ENCODE data around the gene TTC7B.

The TTC7B gene

DNA sequence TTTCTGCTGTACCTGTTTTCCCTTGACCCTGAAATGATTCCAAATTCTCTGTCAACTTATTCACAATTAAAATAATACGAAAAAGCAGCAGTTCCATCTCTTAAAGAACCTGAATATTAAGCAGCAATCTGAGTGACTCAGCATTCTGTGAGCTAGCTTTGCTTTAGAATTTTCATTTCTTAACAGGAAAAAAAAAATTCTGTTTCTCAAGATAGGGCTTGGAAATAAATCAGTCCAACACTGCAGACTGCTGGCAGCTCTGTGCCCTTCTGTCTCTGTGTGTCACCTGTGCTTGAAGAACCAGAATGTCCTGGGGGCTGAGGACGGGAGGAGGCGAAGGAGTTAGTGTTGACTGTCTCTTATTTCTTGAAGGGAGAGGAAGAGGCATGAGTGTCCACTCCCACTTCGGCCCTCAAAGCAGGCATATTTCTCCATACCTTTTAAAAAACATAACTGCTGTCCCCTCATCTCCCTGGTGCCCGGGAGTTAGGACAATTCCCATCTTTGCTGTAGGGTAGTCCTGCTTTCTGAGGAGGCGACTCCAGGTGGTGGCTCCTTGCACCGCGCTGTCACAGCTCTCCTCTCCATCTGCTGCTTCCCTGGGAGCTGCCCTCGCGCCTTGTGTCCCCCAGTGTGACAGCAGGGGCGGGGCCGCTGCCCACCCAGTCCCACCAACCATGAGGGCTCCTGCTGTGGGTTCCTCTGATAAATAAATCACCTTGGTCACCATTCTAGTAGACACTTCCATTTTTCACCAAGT, 216.3 kb downstream of the TTC7B start:
- no peak for DNase-seq (ENCODE audit: low read depth)

DNA sequence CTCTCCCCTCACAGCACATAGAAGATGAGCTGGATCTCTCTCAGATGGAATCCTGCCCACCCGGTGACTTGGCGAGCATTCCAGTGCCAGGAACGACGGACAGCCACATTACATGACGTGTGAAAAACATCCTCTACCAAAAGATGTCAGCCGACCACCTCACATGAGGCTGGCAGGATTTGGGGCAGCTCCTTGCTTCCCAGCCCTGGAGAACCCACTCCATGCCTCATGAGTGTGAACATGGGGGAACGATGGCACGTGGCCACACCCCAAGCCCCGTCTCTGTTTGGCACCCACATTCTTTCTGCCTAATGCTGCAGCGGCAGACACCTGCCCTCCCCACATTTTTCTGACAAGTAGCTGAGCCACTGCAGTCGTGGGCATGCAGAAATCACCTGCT, 216.9 kb downstream of the TTC7B start:
- no peak for DNase-seq (ENCODE audit: low read depth)

DNA sequence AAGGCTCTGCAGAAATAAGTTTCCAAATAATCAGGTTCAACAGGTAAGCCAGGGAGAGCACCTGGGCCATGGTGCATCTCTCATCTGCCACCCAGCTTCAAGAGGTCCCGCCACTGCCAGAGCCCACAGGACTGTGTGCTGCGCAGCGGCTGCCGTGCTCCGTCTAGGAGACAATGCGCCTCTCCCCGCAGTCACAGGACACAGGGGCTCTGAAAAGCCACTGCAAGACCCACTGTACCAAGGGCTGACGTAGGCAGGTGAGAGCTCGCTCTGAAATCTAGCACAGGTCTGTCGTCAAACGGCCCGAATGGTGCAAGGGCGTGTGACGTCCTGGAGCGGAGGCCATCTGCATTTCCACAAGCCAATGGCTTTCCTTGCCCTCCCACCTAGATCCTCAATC, 218.3 kb downstream of the TTC7B start:
- no peak for DNase-seq (ENCODE audit: low read depth)

DNA sequence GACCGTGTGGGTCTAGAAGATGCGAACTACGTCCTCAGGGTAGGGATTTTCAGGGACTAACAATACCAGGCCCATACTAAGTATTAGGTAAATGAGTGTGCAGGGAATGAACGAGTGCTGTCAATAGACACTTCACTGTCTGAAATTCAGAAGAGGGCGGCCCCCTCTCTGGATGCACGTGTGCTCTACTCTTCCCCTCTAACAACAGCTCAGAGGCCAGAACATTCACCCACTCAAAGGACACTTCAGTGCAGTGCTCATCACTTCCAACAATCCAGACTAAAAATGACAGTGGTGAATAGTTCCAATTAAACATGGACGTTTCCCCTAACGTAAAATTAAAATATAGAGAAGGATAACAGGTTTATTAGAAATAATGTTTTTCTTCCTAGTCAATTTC, 219.5 kb downstream of the TTC7B start:
- DNase-seq (ENCODE audit: low read depth), result no peak

DNA sequence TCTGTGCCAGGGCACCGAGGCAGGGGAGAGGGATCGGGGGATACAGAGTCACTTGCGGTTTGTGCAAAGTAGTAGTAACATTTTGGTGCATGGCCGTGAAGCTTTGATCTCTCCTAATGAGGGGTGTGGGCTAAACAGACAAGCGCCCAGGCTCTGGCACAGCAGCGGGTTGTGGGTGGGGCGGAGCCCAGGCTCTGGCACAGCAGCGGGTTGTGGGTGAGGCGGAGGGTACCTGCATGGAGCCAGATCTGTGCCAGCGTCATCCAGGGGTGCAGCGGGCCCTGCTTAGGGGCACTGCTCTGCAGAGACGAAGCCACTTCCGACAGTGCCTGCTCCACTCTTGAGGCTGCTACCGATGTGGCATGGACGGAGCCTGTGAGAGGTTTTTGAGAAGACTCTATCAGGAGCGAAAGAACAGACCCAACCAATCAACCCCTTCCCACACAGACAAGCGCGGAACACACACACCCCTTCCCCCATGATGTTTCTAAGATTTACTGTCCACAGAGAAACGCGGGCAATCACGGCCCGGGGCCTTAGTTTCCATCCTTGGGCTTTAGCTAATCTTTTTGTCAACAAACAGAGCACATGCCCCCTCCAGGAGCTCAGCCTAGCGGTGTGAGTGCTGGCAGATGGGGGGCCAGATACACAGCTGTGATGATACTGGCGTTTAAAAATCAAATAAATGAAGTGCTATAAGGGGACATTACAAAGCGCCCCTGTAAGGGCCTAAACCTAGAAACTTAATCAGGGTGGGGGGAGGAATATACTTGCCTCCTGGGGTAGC, 222.8 kb downstream of the TTC7B start:
- DNase-seq (ENCODE audit: low read depth), result no peak

DNA sequence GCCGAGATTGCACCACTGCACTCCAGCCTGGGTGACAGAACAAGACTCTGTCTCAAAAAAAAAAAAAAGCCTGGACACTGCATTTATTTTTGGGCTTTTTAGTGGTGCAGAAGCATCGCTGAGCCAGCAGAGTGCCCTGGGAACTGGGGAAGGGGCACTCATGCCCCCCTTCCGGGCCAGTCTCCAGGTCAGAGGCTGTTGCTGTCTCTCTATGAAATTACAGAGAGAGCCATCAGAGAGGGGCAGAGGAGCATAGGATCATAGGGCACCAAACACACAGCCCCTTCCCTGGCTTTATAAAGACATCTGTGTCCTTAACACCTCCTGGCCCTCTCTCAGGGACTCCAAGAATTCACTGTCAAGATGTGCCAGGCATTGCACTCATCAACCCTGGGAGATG, 223.6 kb downstream of the TTC7B start:
- no peak for DNase-seq (ENCODE audit: low read depth)

DNA sequence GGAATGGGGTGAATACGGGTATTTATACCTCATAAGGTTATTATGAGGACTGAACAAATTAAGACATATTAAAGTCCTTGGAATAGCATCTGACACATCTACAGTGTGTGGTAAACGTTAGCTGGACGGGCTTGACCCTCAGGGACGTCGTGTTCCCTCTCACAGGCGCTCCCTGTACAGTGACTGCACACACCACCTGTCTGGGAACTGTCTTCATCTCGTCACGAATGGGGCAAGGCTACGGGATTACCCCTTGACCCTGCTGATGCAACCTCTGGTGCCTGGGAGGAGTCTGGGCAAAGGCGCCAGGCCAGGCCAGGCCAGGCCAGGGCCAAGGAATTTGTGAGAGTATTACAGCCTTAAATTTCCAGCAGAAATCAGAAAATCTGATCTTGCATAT, 228.3 kb downstream of the TTC7B start:
- no peak for DNase-seq (ENCODE audit: low read depth)

DNA sequence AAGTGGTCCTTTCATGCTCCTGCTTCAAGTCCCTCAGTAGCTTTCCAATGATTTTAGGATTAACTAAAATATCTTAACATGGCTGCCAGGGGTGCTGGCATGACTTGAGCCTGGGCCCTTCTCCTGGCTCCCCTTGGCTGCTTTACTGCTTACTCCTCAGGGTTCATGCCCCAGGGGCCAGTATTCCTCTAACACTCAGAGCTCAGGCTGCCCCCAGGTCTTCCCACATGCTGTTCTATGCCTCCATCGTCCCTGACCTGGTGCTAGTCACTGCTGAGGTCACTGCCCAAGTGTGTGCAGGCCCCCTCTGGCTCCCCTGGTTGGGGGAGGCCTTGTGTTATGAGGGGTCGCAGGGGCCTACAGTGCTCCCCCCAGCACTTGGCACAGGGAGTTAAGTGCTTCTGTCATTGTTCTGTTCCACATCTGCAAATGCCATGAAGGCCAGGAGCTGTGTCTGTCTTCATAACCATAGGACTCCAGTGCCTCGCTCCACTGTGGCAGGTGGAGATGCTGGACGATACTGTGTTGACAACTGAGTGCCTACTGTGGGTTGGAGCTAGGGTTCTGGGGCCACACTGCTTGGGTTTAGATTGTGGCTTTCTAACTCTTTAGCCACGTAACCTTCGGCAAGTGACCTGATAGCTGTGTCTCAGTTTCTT, 228.8 kb downstream of the TTC7B start:
- DNase-seq (ENCODE audit: low read depth), result no peak

DNA sequence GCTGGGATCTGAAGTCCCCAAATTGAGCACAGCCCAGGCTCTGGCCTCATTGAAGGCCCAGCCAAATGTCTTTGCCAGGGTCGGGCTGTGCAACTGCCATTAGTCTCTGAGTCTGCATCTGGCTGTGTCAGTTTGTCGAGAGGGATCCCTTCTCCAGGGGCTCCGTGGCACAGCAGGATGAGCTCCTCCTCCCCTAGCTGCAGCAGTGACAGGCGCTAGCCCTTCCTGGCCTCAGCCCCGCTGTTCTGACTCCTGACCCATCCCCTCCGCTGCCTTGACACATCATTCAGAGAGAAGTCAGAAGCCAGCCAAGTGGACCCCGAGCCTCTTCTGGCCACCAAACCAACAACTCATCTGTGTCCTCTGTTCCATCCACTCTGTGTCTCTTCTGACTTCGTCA, 231.1 kb downstream of the TTC7B start:
- DNase-seq (ENCODE audit: low read depth), result no peak

DNA sequence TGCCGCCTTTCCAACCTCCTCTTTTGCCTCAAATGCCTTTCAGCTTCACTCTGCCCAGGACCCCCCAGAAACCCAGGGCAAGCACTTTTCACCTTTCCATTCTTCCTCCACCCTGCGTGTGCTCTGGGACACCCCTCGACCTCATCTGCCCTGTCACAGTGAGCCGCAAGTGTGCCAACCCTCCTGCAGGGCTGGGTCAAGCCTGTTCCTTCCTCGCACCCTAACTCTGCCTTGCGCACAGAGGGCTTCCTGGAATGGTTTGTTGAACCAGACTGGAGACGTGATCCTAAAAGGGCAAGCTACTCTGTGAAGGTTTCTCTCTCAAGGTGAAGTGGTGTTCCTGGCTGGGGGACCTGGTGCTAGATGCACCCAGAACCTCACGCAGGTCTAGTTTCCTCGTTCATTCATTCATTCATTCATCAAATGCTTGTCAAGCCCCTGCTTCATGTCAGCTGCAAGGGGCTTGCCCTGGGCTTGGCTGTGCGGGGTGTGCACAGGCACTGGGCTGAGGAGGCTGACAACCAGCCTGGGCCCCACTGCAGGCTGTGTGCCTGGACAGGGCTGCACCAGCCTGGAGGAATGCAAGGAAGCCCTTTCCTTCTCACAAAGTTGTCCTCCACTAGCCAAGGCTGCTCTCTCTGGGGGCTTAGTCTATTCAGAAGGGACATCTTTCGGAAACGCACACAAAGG, 232.2 kb downstream of the TTC7B start:
- DNase-seq (ENCODE audit: low read depth), result no peak

DNA sequence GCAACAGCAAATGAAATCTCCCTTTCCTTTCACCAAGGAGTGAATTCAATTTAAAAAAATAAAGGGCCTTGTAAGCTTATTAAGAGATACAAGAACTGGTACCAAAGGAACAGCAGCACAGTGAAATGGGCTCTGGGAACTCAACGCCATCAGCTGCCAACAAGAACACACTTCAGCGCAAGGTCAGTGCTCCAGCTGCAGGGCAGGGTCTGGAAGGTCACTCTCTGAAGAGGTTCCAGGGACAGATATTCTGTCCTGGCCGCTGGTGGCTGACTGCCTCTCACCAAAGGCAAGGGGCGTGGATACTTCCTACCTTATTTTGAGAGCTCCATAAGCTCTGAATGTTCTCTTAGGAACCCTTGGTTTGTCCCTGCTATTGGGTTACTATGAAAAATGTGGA, 232.8 kb downstream of the TTC7B start:
- no peak for DNase-seq (ENCODE audit: low read depth)

DNA sequence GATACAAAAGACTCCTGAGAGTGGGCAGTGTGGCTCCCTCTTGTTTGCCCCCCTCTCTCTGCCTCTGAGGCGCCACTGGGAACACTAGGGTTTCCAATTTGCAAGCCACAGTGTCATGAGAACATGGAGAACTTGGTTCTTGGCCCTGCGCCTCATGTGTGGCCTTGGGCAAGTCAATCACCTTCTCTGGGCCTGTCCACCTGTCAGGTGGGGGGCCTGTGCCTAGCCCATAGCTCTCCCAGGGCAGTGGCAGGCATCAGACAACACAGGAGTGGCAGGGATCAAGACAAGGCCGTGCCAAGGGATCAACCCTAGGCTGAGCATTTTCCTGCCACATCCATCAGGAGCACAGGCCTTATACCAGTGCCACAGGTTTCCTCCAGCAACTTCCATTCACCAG, 234.1 kb downstream of the TTC7B start:
- no peak for DNase-seq (ENCODE audit: low read depth)

DNA sequence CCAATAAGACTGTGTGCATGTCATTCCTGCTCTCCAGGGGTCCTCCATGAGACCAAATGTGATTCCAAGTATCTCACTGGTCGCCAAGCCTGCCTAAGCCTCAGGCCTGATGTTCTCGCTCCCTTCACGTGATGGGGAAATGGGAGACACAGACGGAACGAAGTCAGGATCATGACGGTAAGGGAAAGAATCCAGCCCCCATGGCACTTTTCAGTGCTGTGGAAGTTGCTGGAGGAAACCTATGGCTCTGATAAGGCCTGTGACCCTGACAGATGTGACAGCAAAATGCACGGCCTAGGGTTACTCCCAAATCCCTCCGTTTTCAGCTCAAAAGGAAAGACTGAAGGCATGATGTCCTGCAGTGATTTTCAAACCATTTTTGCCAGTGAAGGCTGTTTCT, 234.5 kb downstream of the TTC7B start:
- DNase-seq (ENCODE audit: low read depth), result no peak

DNA sequence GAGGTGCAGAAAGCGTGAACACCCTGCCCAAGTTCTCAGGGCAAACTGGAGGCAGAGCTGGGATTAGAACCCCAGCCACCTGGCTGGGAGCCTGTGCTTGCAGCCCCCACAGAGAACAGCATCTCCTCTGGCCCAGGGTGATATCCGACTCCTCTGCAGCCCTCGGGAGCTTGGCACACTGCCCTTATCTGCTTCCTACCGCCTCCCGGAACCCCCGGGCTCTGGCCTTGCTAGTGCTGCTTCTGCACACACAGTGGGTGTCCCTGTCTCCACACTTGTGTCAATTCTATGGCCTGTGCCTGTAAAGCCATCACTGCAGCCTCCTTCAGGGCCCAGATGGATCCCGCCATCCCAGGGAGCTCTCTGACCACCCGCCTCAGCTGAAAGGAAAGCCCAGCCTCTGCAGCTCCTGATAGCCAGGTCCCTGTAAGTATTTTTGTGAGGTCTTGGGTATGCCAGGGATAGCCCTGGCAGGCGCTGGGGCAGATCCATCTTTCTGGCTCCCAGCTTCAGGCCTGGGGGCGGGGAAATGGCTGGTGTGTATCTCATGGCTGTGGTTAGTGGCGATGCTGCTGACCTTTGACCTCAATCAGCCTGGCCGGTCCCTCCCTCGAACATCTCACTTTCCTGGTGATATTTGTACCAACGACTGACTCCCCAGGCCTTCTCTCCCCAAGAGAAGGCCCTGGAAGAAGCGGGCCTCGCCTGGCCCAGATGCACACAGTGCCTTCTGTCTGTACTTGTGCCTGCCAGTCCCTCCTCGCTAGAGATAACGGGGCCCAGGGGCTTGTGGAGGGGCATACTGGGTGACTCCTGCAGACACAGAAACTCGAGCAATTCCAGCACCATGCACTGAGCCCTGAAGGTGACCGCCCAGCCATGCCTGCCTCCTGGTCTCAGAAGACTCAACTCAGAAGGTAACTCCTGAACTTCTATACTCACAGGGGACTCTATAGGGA, 235.6 kb downstream of the TTC7B start:
- no peak for DNase-seq (ENCODE audit: low read depth)

DNA sequence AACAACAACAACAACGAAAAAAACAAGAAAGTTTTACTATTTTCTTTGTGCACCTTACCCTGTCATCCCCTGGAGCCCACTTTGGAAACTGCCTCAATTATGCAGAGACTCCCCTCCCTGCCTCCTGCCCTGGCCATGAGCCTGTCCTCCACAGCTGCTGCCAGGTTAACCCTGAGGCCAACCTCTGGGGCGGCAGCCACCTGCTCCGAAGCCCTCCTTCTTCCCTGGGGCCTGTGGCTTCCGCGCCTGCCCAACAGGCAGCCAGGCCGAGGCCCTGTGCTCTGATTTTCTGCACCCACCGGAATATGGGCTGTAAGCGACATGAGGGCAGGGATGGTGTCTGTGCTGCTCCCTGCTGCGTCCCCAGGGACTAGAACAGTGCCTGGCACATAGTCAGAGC, 236.4 kb downstream of the TTC7B start:
- DNase-seq (ENCODE audit: low read depth), result no peak

DNA sequence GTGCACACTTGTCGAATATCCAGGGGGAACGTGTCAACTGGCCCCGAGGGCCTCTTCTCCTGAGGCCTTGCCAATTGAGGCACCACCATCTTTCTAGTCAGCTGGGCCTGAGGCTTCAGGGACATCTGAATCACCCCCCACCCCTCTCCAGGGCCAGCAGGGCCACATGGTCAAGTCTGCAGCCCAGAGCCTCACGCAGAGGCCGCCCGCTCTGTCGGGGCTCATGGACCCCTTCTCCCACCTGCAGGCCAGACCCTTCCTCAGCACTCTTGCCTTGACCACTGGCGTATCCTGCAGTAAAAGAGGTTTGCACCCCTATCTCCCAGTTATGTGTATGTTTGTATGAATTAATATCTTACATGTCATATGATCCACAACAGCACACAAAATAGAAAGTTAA, 237.1 kb downstream of the TTC7B start:
- no peak for DNase-seq (ENCODE audit: low read depth)

DNA sequence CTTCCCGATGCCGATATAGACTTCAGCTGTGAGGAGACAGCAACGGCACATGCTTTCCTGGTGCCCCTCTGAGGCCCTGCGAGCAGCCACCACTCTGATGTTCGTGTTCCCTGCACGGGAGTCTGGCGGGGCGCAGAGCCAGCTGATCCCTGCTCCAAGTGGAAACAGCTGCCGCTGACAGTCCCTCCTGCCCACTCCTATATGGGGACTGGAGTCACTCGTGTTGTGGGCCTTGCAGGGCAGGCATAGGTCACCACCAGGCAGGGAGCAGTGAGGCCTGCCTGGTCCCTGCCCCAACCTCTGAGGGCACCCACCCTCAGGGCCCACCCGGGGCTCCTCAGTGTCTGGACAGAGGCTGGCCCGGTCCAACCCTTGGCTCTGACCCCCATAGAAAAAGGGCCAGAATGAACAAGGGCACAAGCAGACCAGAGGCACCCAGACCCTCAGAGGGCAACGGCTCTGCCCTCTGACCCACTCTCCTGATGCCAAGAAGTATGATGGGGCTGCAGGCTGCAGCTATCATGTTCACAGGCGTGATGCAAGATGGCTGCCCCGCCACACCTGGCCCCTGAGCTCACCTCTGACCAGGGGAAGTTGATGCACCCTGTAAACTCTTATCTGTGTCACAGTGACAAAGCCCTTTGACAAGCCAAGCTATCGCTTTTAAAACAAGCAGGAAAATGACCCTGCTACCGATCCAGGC, 237.8 kb downstream of the TTC7B start:
- DNase-seq (ENCODE audit: low read depth), result no peak

DNA sequence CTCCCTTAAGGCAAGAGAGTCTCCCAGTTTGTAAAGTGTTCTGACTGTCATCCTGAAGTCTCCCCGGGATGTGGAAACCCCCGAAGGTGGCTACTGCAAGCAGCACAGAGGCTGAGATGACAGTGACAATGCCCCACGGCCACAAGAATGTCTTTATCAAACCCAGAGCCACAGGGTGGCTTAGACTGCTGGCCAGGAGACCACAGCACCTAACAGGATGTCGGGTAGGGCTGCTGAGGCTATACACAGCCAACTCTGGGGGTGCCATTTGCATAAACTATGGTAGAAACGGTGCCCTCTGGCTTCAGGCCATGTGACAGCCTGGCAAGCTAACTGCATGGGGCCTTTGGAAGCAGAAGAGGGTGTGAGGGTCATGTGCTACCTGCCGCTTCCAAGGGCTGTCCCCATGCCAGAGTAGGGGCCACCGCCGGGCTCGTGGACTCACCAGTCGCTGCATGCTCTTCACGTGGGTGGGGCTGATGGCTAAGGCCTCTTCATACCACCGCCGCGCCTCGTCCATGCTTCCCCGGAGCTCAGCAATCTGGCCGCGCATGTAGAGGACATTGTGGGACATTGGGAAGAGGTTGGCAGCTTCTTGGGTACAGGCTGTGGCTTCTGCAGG, 238.5 kb downstream of the TTC7B start:
- DNase-seq (ENCODE audit: low read depth), result no peak

DNA sequence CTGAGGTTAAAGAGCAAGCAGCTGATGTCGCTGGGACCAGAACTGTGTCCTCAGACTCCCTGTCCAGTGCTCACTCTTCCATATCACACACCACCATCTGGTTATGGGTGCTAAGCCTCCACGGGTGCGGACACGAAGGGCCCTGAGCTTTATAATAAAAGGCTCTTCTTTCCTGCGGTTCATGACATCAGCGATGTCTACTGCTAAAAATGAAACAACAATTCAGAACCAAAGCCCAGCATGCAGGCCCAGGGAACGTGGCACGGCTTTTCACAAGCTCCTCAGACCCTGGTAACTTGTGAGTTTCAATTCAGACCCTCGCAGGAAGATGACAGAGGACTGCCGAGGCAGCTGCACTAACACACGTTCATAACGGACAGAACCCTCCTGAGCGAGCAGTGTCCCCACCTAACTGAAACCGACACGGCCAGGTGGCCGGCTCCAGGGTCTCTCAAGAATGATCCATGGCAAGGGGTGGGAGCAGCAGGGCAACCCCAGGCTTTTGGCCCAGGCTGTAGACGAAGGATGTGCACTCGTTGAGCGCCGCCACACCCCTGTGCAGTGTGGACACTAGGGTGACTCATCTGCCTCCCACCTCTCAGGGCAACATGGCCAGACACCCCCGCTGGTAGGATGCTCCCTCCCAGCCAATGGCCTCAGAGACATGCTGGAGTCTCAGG, 239.1 kb downstream of the TTC7B start:
- DNase-seq (ENCODE audit: low read depth), result no peak

DNA sequence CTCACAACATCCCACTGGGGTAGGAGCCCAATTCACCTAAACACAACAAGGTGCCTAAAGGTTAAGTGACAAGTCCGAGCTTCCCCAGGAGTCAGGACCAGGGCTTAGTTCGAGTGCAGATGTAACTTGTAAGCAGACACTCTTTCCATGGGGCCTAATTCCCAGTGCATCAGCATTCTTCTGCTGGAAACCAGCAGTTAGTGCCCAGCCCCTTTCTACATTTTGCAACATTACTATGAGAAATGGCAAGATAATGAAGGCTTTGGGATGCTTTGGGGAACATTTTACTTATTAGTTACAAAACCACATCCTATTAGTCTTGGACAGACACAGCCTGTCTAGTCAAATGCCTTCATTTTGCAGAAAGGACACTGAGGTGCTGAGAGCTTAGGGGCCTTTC, 239.6 kb downstream of the TTC7B start:
- DNase-seq (ENCODE audit: low read depth), result no peak

All from T-helper 22 cell (primary cell).